HepG2 (cell line): Measurements from ENCODE around the gene SLC19A1. TPM values are rescaled to one million over a fixed set of nuclear protein-coding genes. Genes with fewer than 3 reads are reported as not detected.
A peak's percentile ranks its signal among the peaks of the same experiment; 100 is the strongest.

Source experiments
- CHCHD3 ChIP-seq: sonication (generic); formaldehyde crosslinking; IDR thresholded peaks from 2 replicates; pipeline ENCODE4 v1.8.0; 2022; ENCODE audit warnings: mild to moderate bottlenecking, missing genetic modification reagents, moderate library complexity
- CTCF ChIP-seq: sonication (generic); formaldehyde crosslinking; IDR thresholded peaks from 2 replicates; pipeline ENCODE4 v1.5.0; 2020; ENCODE audit warnings: mild to moderate bottlenecking, missing genetic modification reagents, moderate library complexity
- GATA4 ChIP-seq: sonication (generic); IDR thresholded peaks from 2 replicates; pipeline ENCODE4 v1.6.1; 2016; ENCODE audit warnings: antibody characterized with exemption, low read depth, borderline replicate concordance
- HNF4G ChIP-seq, 2 experiments: sonication (generic) in 1 of 2; formaldehyde crosslinking in 1 of 2; IDR thresholded peaks; 2 replicates each; pipeline versions ENCODE4 v1.4.0 to v1.6.1; 2011 to 2020; ENCODE audit warnings: borderline replicate concordance in 2 of 2, low read depth in 2 of 2, mild to moderate bottlenecking in 2 of 2, low read length in 1 of 2, missing genetic modification reagents in 1 of 2, moderate library complexity in 1 of 2
- HNRNPLL ChIP-seq: fragments of 200-400 bp; formaldehyde crosslinking; IDR thresholded peaks from 2 replicates; pipeline ENCODE4 v1.6.1; 2017; ENCODE audit warnings: mild to moderate bottlenecking, low read depth, low read length; ENCODE audit not compliant: poor library complexity, severe bottlenecking
- MXD3 ChIP-seq: IDR thresholded peaks from 2 replicates; pipeline ENCODE4 v1.6.1; 2016; ENCODE audit warnings: mild to moderate bottlenecking, missing biosample characterization, missing genetic modification reagents
- MXI1 ChIP-seq: IDR thresholded peaks from 3 replicates; pipeline ENCODE4 v1.6.1; 2012; ENCODE audit warnings: low read depth, low read length, inconsistent platforms, borderline replicate concordance
- NCOR1 ChIP-seq: fragments of 200-600 bp; sonication (generic); IDR thresholded peaks from 2 replicates; pipeline ENCODE4 v1.7.0; 2017; ENCODE audit warnings: antibody characterized with exemption, low read length, borderline replicate concordance
- PATZ1 ChIP-seq: sonication (generic); formaldehyde crosslinking; IDR thresholded peaks from 2 replicates; pipeline ENCODE4 v1.4.0; 2020; ENCODE audit warnings: missing genetic modification reagents
- PLSCR1 ChIP-seq: sonication (generic); formaldehyde crosslinking; IDR thresholded peaks from 2 replicates; pipeline ENCODE4 v1.5.0; 2020; ENCODE audit warnings: missing genetic modification reagents, mild to moderate bottlenecking, borderline replicate concordance
- SCMH1 ChIP-seq: sonication (generic); formaldehyde crosslinking; IDR thresholded peaks from 2 replicates; pipeline ENCODE4 v1.9.0; 2021; ENCODE audit warnings: missing genetic modification reagents, mild to moderate bottlenecking, borderline replicate concordance
- ZFP36L1 ChIP-seq: sonication (generic); formaldehyde crosslinking; IDR thresholded peaks from 2 replicates; pipeline ENCODE4 v1.8.0; 2022; ENCODE audit warnings: mild to moderate bottlenecking, missing genetic modification reagents, moderate library complexity
- ZKSCAN8 ChIP-seq: IDR thresholded peaks from 2 replicates; pipeline ENCODE4 v1.6.1; 2016; ENCODE audit warnings: borderline replicate concordance, missing genetic modification reagents, missing compliant biosample characterization
- ZNF160 ChIP-seq: sonication (generic); formaldehyde crosslinking; IDR thresholded peaks from 2 replicates; pipeline ENCODE4 v1.8.0; 2022; ENCODE audit warnings: mild to moderate bottlenecking, inconsistent platforms, missing genetic modification reagents
- ZNF264 ChIP-seq: sonication (generic); formaldehyde crosslinking; IDR thresholded peaks from 2 replicates; pipeline ENCODE4 v1.4.0; 2020; ENCODE audit warnings: missing genetic modification reagents
- ZNF329 ChIP-seq: sonication (generic); formaldehyde crosslinking; IDR thresholded peaks from 2 replicates; pipeline ENCODE4 v1.9.0; 2021; ENCODE audit warnings: low read depth, mild to moderate bottlenecking, missing genetic modification reagents
- ZNF354B ChIP-seq: sonication (generic); formaldehyde crosslinking; IDR thresholded peaks from 2 replicates; pipeline ENCODE4 v1.8.0; 2022; ENCODE audit warnings: mild to moderate bottlenecking, missing genetic modification reagents
- ZNF552 ChIP-seq: sonication (generic); formaldehyde crosslinking; IDR thresholded peaks from 2 replicates; pipeline ENCODE4 v1.9.0; 2022; ENCODE audit warnings: missing genetic modification reagents, mild to moderate bottlenecking, borderline replicate concordance
- ZNF574 ChIP-seq: sonication (generic); formaldehyde crosslinking; IDR thresholded peaks from 2 replicates; pipeline ENCODE4 v1.4.0; 2020; ENCODE audit warnings: missing genetic modification reagents
- ZNF740 ChIP-seq: sonication (generic); formaldehyde crosslinking; IDR thresholded peaks from 2 replicates; pipeline ENCODE4 v1.4.0; 2020; ENCODE audit warnings: missing genetic modification reagents
- polyA plus RNA-seq, 8 experiments: library from polyadenylated mRNA; depleted of rRNA in 3 of 8; stranded (reverse) in 7 of 8; unstranded in 1 of 8; fragments of >200 nt; fragmentation: Illumina TruSeq in 4 of 8; extraction: Trizol in 4 of 8; gene quantifications; 2 replicates each; pipeline versions ENCODE4 v1.2.1 to v1.2.3, GENCODE V29; 2011 to 2016; ENCODE audit warnings: low read depth in 4 of 8, missing spikeins in 1 of 8, mixed read lengths in 1 of 8; ENCODE audit not compliant: insufficient read depth in 1 of 8
- total RNA-seq, 5 experiments: library from RNA; depleted of rRNA; stranded (reverse); fragments of >200 nt; fragmentation: Illumina TruSeq; extraction: Trizol; gene quantifications; 2 replicates each; pipeline ENCODE4 v1.2.3, GENCODE V29; 2016; ENCODE audit warnings: low read depth in 1 of 5

The SLC19A1 gene
- total and polyA plus RNA-seq, 2 of the 13 experiments (the other 11 are each of a cell fraction or from before 2014, with no cell fraction given) = 21.8 to 23.0 TPM

GRCh38 chr21:45459171-45460010 lies 82.8 kb downstream of the SLC19A1 start (continued):
- TF ChIP-seq ZNF574 (CRISPR knock-in tag) (0 out of 2 replicates have a peak, but pooled peaks have one; percentile 26), NCOR1 (no peak), SCMH1 (CRISPR knock-in tag) (no peak), ZNF329 (CRISPR knock-in tag) (no peak), CTCF (CRISPR knock-in tag) (no peak), ZNF264 (CRISPR knock-in tag) (no peak), ZNF552 (no peak), ZNF740 (CRISPR knock-in tag) (no peak), HNF4G (IDR thresholded peaks at IDR 0.05; ENCODE audit: borderline replicate concordance, low read depth, low read length) (peak; percentile 29; the same call in 1 of the 2 replicates), HNF4G (CRISPR knock-in tag; IDR thresholded peaks at IDR 0.05; ENCODE audit: borderline replicate concordance, low read depth) (no peak), MXI1 (no peak), ZNF354B (CRISPR knock-in tag) (no peak), ZNF160 (CRISPR knock-in tag) (no peak), CHCHD3 (CRISPR knock-in tag) (no peak), ZKSCAN8 (CRISPR knock-in tag) (no peak), GATA4 (no peak), MXD3 (CRISPR knock-in tag) (no peak), PLSCR1 (CRISPR knock-in tag) (no peak), HNRNPLL (no peak), PATZ1 (CRISPR knock-in tag) (0 out of 2 replicates have a peak, but pooled peaks have one; percentile 25), ZFP36L1 (CRISPR knock-in tag) (no peak)
